ENCODE data around the gene ZNF428.
A peak's percentile ranks its signal among the peaks of the same experiment; 100 is the strongest.

The ZNF428 gene

DNA sequence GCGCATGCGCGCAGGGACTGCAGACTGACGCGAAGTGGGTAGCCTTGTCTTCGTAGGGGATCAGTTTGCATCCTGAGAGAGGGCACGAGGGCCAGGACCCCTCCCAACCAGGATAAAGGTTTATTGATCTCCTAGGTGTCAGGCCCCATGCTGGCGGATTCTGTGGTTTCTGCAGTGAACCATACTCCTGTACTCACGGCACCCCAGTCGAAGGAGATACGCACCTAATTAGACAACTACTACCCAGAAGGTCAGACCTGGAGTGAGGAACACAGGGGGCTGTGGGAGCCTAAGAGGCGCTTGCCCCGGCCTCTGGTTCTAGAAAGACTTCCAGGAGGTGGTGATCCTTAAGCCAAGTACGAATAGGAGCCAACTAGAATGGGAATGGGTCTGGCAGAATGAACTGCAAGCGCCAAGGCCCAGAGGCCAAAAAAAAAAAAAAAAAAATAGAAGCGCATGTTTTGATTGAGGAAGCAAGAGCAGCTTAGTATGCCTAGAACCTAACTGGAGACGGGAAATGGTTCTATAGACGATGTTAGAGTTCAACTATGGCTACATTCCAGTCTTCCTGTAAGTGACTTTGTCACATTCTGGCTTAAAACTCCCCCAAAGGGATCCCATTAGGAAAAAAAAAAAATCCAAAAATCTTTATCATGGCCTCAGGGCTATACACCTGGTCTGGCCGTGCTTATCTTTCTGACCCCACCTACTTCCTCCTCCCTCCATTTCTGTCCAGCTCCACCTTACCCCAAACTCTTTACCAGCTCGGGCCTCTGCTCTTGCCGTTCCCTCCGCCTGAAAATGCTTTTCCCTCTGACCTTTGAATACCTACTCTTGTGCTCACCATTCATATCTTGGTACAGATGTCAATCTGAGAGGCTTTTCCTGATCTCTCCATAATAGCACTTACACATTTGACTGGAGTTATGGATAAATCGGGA lies 902 bp upstream of the ZNF428 start:
- Histone ChIP-seq H3F3A (ENCODE audit: control insufficient read depth, insufficient read depth) (peaks cover 5% of the 10 kb centered on the region; the same call in 1 of the 2 replicates), H3K27me3 (ENCODE audit: control insufficient read depth, low read length) (no peaks in the 10 kb centered on the region), H3K36me3 (ENCODE audit: control insufficient read depth, low read length) (peaks cover 15% of the 10 kb centered on the region), H3K4me2 (ENCODE audit: low read length) (peak overlapping the region; percentile 97), H3K4me3 (ENCODE audit: low read length) (peak overlapping the region; percentile 100), H3K9me3 (ENCODE audit: control insufficient read depth, insufficient read depth, low read length) (no peaks in the 10 kb centered on the region), H3K4me1 (ENCODE audit: control insufficient read depth, low read length) (peaks cover 34% of the 10 kb centered on the region), H3K9me2 (replicated peaks; ENCODE audit: control insufficient read depth, low read length) (no peaks in the 10 kb centered on the region), H3K27ac (ENCODE audit: low read depth, low read length) (peak overlapping the region; percentile 93), H4K20me1 (ENCODE audit: control insufficient read depth, insufficient read depth, low read depth, low read length) (no peaks in the 10 kb centered on the region), H3K79me2 (ENCODE audit: control insufficient read depth, low read length) (peaks cover 50% of the 10 kb centered on the region)
- TF ChIP-seq, protein P1, sequence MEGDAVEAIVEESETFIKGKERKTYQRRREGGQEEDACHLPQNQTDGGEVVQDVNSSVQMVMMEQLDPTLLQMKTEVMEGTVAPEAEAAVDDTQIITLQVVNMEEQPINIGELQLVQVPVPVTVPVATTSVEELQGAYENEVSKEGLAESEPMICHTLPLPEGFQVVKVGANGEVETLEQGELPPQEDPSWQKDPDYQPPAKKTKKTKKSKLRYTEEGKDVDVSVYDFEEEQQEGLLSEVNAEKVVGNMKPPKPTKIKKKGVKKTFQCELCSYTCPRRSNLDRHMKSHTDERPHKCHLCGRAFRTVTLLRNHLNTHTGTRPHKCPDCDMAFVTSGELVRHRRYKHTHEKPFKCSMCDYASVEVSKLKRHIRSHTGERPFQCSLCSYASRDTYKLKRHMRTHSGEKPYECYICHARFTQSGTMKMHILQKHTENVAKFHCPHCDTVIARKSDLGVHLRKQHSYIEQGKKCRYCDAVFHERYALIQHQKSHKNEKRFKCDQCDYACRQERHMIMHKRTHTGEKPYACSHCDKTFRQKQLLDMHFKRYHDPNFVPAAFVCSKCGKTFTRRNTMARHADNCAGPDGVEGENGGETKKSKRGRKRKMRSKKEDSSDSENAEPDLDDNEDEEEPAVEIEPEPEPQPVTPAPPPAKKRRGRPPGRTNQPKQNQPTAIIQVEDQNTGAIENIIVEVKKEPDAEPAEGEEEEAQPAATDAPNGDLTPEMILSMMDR (IDR thresholded peaks at IDR 0.05; ENCODE audit: low read depth, low read length, poor library complexity, severe bottlenecking), result no peak
- no peak for TF ChIP-seq EZH2phosphoT487 (IDR thresholded peaks at IDR 0.05; ENCODE audit: borderline replicate concordance, low read length)

DNA sequence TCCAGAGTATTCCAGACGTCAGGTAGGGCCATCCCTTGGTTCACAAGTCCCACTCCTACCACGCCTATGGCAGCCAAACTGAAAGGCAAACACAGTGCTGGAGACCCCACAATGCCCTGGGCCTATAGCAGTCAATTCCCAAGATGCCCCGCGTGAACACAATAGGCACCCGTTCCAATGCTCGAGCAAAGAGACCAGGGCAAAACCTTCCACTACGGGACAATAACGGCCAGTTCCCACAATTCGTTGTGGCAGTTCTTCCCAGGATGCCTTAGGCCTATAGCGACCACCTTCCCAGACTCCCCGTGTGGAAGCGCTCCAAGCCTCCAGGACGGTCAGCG lies 538 bp downstream of the ZNF428 start:
- Histone ChIP-seq H3K4me3 (ENCODE audit: low read length) (peak overlapping the region; percentile 100), H3F3A (ENCODE audit: control insufficient read depth, insufficient read depth) (peaks cover 5% of the 10 kb centered on the region; the same call in 1 of the 2 replicates), H3K4me1 (ENCODE audit: control insufficient read depth, low read length) (peaks cover 25% of the 10 kb centered on the region), H3K27ac (ENCODE audit: low read depth, low read length) (peak overlapping the region; percentile 93), H3K79me2 (ENCODE audit: control insufficient read depth, low read length) (peaks cover 64% of the 10 kb centered on the region), H3K9me3 (ENCODE audit: control insufficient read depth, insufficient read depth, low read length) (no peaks in the 10 kb centered on the region), H3K27me3 (ENCODE audit: control insufficient read depth, low read length) (no peaks in the 10 kb centered on the region), H3K36me3 (ENCODE audit: control insufficient read depth, low read length) (peaks cover 18% of the 10 kb centered on the region), H3K9me2 (replicated peaks; ENCODE audit: control insufficient read depth, low read length) (no peaks in the 10 kb centered on the region), H4K20me1 (ENCODE audit: control insufficient read depth, insufficient read depth, low read depth, low read length) (no peaks in the 10 kb centered on the region), H3K4me2 (ENCODE audit: low read length) (peak overlapping the region; percentile 97)
- TF ChIP-seq EZH2phosphoT487 (IDR thresholded peaks at IDR 0.05; ENCODE audit: borderline replicate concordance, low read length), result no peak
- TF ChIP-seq, protein P1 (IDR thresholded peaks at IDR 0.05; ENCODE audit: low read depth, low read length, poor library complexity, severe bottlenecking), result no peak

DNA sequence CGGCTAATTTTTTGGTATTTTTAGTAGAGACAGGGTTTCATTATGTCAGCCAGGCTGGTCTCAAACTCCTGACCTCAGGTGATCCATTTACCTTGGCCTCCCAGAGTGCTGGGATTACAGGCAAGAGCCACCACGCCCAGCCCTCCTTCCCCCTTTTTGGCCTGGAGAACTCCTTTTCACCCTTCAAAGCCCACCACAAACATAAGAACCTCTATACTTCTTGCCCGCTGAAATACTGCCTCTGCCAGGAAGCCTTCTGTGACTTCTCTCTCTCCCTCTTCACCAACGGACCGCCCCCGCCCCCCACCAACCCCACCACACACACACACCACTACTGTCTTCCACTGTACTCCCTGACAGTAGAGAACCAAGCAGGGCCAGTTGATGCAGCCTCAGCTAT lies 2.5 kb downstream of the ZNF428 start:
- Histone ChIP-seq H3F3A (ENCODE audit: control insufficient read depth, insufficient read depth) (peaks cover 5% of the 10 kb centered on the region; the same call in 1 of the 2 replicates), H3K9me3 (ENCODE audit: control insufficient read depth, insufficient read depth, low read length) (no peaks in the 10 kb centered on the region), H3K36me3 (ENCODE audit: control insufficient read depth, low read length) (peaks cover 37% of the 10 kb centered on the region), H3K4me2 (ENCODE audit: low read length) (peak overlapping the region; percentile 19; the same call in 1 of the 2 replicates), H3K9me2 (replicated peaks; ENCODE audit: control insufficient read depth, low read length) (no peaks in the 10 kb centered on the region), H4K20me1 (ENCODE audit: control insufficient read depth, insufficient read depth, low read depth, low read length) (no peaks in the 10 kb centered on the region), H3K79me2 (ENCODE audit: control insufficient read depth, low read length) (peaks cover 82% of the 10 kb centered on the region), H3K27me3 (ENCODE audit: control insufficient read depth, low read length) (no peaks in the 10 kb centered on the region), H3K4me3 (ENCODE audit: low read length) (no peak overlapping the region), H3K4me1 (ENCODE audit: control insufficient read depth, low read length) (peaks cover 25% of the 10 kb centered on the region), H3K27ac (ENCODE audit: low read depth, low read length) (no peak overlapping the region)
- no peak for TF ChIP-seq EZH2phosphoT487 (IDR thresholded peaks at IDR 0.05; ENCODE audit: borderline replicate concordance, low read length)
- TF ChIP-seq, protein P1 (IDR thresholded peaks at IDR 0.05; ENCODE audit: low read depth, low read length, poor library complexity, severe bottlenecking), result no peak
